GM13976 (cell line): Measurements from ENCODE around the gene NUFIP2.

ENCODE experiments used
- DNase-seq: peaks from one replicate; pipeline ENCODE4 v3.0.0; 2012; ENCODE audit warnings: low spot score
- CTCF ChIP-seq: IDR thresholded peaks from 2 replicates; pipeline ENCODE4 v1.5.1; 2012; ENCODE audit warnings: borderline replicate concordance, mild to moderate bottlenecking; ENCODE audit not compliant: insufficient read depth; ENCODE audit errors: extremely low read depth, missing control alignments, control extremely low read depth
- in situ Hi-C: fragments of 300-500 bp; cut with MboI; formaldehyde crosslinking; loops from one replicate; pipeline ENCODE4 v1.12.0; 2022; ENCODE audit warnings: low sequenced_read_pairs, mixed read lengths, inconsistent platforms; ENCODE audit not compliant: unreplicated experiment

NUFIP2 gene

GRCh38 chr17:29294580-29294900, 592 bp upstream of the NUFIP2 start:
- in situ Hi-C loops, result no loop called here
- DNase-seq, result no peak
- no peak for TF ChIP-seq CTCF

GRCh38 chr17:29292992-29293889, 707 bp downstream of the NUFIP2 start:
- peak; percentile 68 for DNase-seq
- TF ChIP-seq CTCF, result no peak
- in situ Hi-C loops, result no loop called here

DNA sequence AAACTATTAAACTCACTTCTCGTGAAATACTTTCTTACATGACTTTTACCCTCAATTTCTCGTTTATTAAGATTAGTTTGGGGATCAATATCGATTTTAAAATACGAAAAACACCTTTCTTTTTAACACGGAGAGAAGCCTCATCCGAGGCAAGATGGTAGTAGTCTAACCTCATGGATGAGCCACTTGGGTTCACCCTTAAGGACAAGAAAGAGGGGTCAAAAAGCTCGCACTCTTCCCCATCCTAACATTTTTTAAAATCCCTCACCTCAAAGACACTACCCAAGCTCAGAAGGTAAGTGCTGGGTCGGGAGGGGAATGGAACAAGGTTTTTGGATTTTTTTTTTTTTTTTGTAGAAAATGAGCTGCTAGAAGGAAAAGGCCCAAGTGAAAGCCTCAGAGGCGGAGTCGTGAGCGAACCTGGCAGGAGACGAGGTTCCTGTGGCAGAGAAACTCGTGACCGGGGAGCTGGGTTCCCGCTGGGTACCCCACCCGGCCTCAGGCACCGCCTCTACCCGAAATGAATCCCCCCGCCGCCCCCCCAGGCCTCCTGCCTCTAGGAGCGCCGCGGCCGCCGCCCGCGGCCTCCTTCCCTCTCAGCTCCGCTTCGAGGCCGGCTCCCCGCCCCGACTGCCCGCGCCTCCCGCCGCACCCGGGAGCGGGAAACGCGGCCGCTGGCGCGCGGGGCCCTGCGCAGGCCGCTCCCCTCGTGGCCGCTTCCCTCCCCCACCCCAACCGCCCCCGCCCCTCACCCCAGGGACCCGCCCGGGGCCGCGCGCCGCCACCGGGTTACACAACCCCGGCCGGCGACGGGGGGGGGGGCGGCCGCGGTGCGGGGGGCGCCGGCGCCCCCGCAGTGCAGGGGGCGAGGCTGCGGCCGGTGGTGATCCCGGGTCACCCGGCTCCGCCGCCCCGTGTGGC, 1.6 kb downstream of the NUFIP2 start:
- in situ Hi-C loops, result no loop called here
- peak; percentile 70 for DNase-seq
- TF ChIP-seq CTCF, result no peak

- DNase-seq, result peak; percentile 60
- TF ChIP-seq CTCF, result peak; percentile 18
- in situ Hi-C loops, result no loop called here
Measured at GRCh38 chr17:29291163-29291752, 2.7 kb downstream of the NUFIP2 start.

GRCh38 chr17:29289852-29290251, 4.1 kb downstream of the NUFIP2 start:
- TF ChIP-seq CTCF, result no peak
- DNase-seq, result no peak
- in situ Hi-C loops, result no loop called here

GRCh38 chr17:29283961-29284360, 10.0 kb downstream of the NUFIP2 start:
- in situ Hi-C loops, result no loop called here
- DNase-seq, result no peak
- no peak for TF ChIP-seq CTCF
